ENCODE results near the gene DSG3.

- TF ChIP-seq POLR2A (IDR thresholded peaks at IDR 0.05) (no peak), POLR2AphosphoS5 (IDR thresholded peaks at IDR 0.05) (no peak)
- TF ChIP-seq, protein P1, sequence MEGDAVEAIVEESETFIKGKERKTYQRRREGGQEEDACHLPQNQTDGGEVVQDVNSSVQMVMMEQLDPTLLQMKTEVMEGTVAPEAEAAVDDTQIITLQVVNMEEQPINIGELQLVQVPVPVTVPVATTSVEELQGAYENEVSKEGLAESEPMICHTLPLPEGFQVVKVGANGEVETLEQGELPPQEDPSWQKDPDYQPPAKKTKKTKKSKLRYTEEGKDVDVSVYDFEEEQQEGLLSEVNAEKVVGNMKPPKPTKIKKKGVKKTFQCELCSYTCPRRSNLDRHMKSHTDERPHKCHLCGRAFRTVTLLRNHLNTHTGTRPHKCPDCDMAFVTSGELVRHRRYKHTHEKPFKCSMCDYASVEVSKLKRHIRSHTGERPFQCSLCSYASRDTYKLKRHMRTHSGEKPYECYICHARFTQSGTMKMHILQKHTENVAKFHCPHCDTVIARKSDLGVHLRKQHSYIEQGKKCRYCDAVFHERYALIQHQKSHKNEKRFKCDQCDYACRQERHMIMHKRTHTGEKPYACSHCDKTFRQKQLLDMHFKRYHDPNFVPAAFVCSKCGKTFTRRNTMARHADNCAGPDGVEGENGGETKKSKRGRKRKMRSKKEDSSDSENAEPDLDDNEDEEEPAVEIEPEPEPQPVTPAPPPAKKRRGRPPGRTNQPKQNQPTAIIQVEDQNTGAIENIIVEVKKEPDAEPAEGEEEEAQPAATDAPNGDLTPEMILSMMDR (IDR thresholded peaks at IDR 0.05) = no peak
These were observed 35.9 kb downstream of the DSG3 start for GRCh38 chr18:31483396-31483795.

Data from stomach (tissue), 4 donors.